Suprapubic skin (tissue), 4 donors: Measurements from ENCODE around the gene PPP2R3A. TPM values are rescaled to one million over a fixed set of nuclear protein-coding genes. Genes with fewer than 3 reads are reported as not detected.

Source experiments
- DNase-seq, 2 donors: peaks; one replicate each; pipeline ENCODE4 v3.0.0-alpha.2; 2019; ENCODE audit warnings: low spot score in 2 of 2
- H3K27ac ChIP-seq: fragments of 200-600 bp; sonication (generic); one replicate; pipeline ENCODE4 v1.5.1; 2019
- H3K27me3 ChIP-seq: fragments of 200-600 bp; sonication (generic); one replicate; pipeline ENCODE4 v1.5.1; 2019
- H3K36me3 ChIP-seq: fragments of 200-600 bp; sonication (generic); one replicate; pipeline ENCODE4 v1.5.1; 2019
- H3K4me1 ChIP-seq: fragments of 200-600 bp; sonication (generic); one replicate; pipeline ENCODE4 v1.5.1; 2019
- H3K4me3 ChIP-seq: fragments of 200-600 bp; sonication (generic); one replicate; pipeline ENCODE4 v1.5.1; 2019; ENCODE audit warnings: mild to moderate bottlenecking
- H3K9me3 ChIP-seq: fragments of 200-600 bp; sonication (generic); one replicate; pipeline ENCODE4 v1.5.1; 2019
- EP300 ChIP-seq: sonication (generic); formaldehyde crosslinking; IDR thresholded peaks from one replicate; pipeline ENCODE4 v1.6.1; 2017; ENCODE audit warnings: antibody characterized with exemption
- POLR2A ChIP-seq, 2 donors: fragments of 450-650 bp; IDR thresholded peaks; one replicate each; pipeline ENCODE4 v1.6.1; 2017; ENCODE audit warnings: antibody characterized with exemption in 2 of 2, mild to moderate bottlenecking in 2 of 2, moderate library complexity in 2 of 2
- POLR2AphosphoS5 ChIP-seq, 3 donors: sonication (generic); formaldehyde crosslinking; IDR thresholded peaks; one replicate each; pipeline ENCODE4 v1.6.1; 2017; ENCODE audit warnings: antibody characterized with exemption in 3 of 3
- WGBS: methylation state at CpG from one replicate; pipeline ENCODE4 v1.1.5; 2018; 5-methylcytosine and 5-hydroxymethylcytosine counted together
- total RNA-seq, 4 donors: library from RNA; depleted of rRNA; stranded (reverse); fragments of >200 nt; gene quantifications; one replicate each; pipeline ENCODE4 v1.1.0, GENCODE V29; 2016
- TF ChIP-seq, protein P1 (sequence below), 2 donors: fragments of 200-600 bp in 1 of 2; fragments of 450-650 bp in 1 of 2; sonication (generic) in 1 of 2; IDR thresholded peaks; one replicate each; pipeline ENCODE4 v1.5.1; 2016 to 2019; ENCODE audit warnings: antibody characterized with exemption in 2 of 2, mild to moderate bottlenecking in 1 of 2, moderate library complexity in 1 of 2

Gene PPP2R3A, protein sequence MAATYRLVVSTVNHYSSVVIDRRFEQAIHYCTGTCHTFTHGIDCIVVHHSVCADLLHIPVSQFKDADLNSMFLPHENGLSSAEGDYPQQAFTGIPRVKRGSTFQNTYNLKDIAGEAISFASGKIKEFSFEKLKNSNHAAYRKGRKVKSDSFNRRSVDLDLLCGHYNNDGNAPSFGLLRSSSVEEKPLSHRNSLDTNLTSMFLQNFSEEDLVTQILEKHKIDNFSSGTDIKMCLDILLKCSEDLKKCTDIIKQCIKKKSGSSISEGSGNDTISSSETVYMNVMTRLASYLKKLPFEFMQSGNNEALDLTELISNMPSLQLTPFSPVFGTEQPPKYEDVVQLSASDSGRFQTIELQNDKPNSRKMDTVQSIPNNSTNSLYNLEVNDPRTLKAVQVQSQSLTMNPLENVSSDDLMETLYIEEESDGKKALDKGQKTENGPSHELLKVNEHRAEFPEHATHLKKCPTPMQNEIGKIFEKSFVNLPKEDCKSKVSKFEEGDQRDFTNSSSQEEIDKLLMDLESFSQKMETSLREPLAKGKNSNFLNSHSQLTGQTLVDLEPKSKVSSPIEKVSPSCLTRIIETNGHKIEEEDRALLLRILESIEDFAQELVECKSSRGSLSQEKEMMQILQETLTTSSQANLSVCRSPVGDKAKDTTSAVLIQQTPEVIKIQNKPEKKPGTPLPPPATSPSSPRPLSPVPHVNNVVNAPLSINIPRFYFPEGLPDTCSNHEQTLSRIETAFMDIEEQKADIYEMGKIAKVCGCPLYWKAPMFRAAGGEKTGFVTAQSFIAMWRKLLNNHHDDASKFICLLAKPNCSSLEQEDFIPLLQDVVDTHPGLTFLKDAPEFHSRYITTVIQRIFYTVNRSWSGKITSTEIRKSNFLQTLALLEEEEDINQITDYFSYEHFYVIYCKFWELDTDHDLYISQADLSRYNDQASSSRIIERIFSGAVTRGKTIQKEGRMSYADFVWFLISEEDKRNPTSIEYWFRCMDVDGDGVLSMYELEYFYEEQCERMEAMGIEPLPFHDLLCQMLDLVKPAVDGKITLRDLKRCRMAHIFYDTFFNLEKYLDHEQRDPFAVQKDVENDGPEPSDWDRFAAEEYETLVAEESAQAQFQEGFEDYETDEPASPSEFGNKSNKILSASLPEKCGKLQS (N-terminal part only)
- 10 to 100 TPM; 51.2 to 71.7 (median 52.9) TPM for total RNA-seq

GRCh38 chr3:135965506-135966270, at the start of gene PPP2R3A:
PPP2R3A (plus strand) TSS chr3:135965728; CDS start chr3:136001499, 35,771 bp downstream.
- Histone ChIP-seq H3K9me3 (no peaks in the 10 kb centered on the region), H3K4me1 (peaks cover 34% of the 10 kb centered on the region), H3K4me3 (peak within 1 kb of the TSS; percentile 98), H3K27me3 (no peaks in the 10 kb centered on the region), H3K27ac (peak within 1 kb of the TSS; percentile 97), H3K36me3 (no peaks in the 10 kb centered on the region)
- 0% methylated on average over 9 of the region's 83 CpGs for WGBS
- DNase-seq, result peak; percentile 88 to 90
- TF ChIP-seq EP300, result no peak
- peak in 1 of 2 donors; percentile 24 for TF ChIP-seq POLR2A (IDR thresholded peaks at IDR 0.05)
- TF ChIP-seq POLR2AphosphoS5 (IDR thresholded peaks at IDR 0.05), result peak in 1 of 3 donors; percentile 31

DNA sequence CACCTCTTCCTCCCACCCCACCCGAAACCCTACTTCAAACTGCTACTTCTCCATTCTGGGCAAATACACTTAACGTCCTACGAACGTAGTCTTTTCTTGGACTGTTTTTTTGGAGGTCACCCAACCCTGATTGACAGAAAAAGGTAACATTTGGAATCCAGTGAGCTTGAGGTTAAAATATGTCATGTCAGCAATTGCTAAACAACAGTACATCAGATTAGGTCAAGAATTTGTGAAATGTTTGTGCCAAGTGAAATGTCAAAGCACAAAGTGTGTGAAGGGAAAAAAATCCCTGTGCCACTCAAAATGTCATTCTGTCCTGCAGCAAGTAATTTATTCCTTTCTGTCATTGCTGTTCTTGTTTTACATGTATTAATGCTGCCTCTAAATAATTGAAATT, 49.2 kb upstream of the PPP2R3A start:
- no peaks in the 10 kb centered on the region for H3K36me3 ChIP-seq
- peaks cover 20% of the 10 kb centered on the region for H3K4me1 ChIP-seq
- TF ChIP-seq POLR2A (IDR thresholded peaks at IDR 0.05), result no peak
- TF ChIP-seq EP300, result no peak
- TF ChIP-seq, protein P1, sequence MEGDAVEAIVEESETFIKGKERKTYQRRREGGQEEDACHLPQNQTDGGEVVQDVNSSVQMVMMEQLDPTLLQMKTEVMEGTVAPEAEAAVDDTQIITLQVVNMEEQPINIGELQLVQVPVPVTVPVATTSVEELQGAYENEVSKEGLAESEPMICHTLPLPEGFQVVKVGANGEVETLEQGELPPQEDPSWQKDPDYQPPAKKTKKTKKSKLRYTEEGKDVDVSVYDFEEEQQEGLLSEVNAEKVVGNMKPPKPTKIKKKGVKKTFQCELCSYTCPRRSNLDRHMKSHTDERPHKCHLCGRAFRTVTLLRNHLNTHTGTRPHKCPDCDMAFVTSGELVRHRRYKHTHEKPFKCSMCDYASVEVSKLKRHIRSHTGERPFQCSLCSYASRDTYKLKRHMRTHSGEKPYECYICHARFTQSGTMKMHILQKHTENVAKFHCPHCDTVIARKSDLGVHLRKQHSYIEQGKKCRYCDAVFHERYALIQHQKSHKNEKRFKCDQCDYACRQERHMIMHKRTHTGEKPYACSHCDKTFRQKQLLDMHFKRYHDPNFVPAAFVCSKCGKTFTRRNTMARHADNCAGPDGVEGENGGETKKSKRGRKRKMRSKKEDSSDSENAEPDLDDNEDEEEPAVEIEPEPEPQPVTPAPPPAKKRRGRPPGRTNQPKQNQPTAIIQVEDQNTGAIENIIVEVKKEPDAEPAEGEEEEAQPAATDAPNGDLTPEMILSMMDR (IDR thresholded peaks at IDR 0.05), result no peak
- TF ChIP-seq POLR2AphosphoS5 (IDR thresholded peaks at IDR 0.05), result no peak
- no peaks in the 10 kb centered on the region for H3K27me3 ChIP-seq
- WGBS, result 41% methylated on average over 4 of the region's 4 CpGs
- no peaks in the 10 kb centered on the region for H3K9me3 ChIP-seq
- DNase-seq, result no peak
- no peak overlapping the region for H3K4me3 ChIP-seq
- no peak overlapping the region for H3K27ac ChIP-seq

DNA sequence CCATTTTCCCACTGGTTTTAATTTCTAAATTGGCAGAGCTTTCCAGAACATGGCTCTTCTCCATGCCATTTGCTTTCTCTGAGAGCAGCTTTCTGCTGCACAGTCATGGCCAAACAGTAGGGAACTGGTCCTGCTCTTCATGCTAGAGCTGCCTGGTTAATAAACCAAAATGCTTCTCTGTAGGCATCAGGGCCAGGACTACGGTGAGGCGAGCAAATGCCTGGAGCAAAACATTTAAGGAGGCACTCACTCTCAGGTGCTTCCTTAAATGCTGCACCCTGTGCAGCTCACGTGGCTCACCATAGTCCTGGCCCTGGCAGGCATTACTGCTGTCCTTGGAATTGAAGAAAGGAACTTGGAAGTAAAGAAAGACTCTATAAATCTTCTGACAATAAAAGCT, 48.5 kb upstream of the PPP2R3A start:
- Histone ChIP-seq H3K27ac (no peak overlapping the region), H3K4me1 (peaks cover 20% of the 10 kb centered on the region), H3K27me3 (no peaks in the 10 kb centered on the region), H3K9me3 (no peaks in the 10 kb centered on the region), H3K4me3 (no peak overlapping the region), H3K36me3 (no peaks in the 10 kb centered on the region)
- TF ChIP-seq EP300 (no peak), POLR2AphosphoS5 (IDR thresholded peaks at IDR 0.05) (no peak), POLR2A (IDR thresholded peaks at IDR 0.05) (no peak)
- TF ChIP-seq, protein P1 (IDR thresholded peaks at IDR 0.05), result no peak
- 19% methylated on average over 3 of the region's 3 CpGs for WGBS
- no peak for DNase-seq

GRCh38 chr3:135917927-135918597, 47.5 kb upstream of the PPP2R3A start:
- H3K4me1 ChIP-seq, result peaks cover 27% of the 10 kb centered on the region
- 91% methylated on average over 8 of the region's 8 CpGs for WGBS
- no peak overlapping the region for H3K4me3 ChIP-seq
- H3K27me3 ChIP-seq, result no peaks in the 10 kb centered on the region
- DNase-seq, result no peak
- no peaks in the 10 kb centered on the region for H3K36me3 ChIP-seq
- H3K9me3 ChIP-seq, result no peaks in the 10 kb centered on the region
- H3K27ac ChIP-seq, result no peak overlapping the region
- no peak for TF ChIP-seq POLR2AphosphoS5 (IDR thresholded peaks at IDR 0.05)
- TF ChIP-seq, protein P1 (IDR thresholded peaks at IDR 0.05), result no peak
- no peak for TF ChIP-seq POLR2A (IDR thresholded peaks at IDR 0.05)
- TF ChIP-seq EP300, result no peak
